ENCODE measurements around the gene SETD2.
"Not testable (repeated sequence)": the region's sequence is repeated elsewhere in the genome, so short reads cannot be mapped to it uniquely, and the experiment has no call there.

DNA sequence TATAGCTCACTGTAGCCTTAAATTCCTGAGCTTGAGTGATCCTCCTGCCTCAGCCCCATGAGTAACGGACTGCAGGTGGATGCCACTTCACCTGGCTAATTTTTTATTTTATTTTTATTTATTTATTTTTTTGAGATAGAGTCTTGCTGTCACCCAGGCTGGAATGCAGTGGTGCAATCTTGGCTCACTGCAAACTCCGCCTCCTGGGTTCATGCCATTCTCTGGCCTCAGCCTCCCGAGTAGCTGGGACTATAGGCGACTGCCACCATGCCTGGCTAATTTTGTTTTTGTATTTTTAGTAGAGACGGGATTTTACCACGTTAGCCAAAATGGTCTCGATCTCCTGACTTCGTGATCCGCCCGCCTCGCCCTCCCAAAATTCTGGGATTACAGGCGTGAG, 16.1 kb upstream of the SETD2 start:
- TF ChIP-seq CTCF (IDR thresholded peaks at IDR 0.05); EZH2 (IDR thresholded peaks at IDR 0.05; ENCODE audit: borderline replicate concordance, insufficient read depth, low read depth, low read length, poor library complexity, severe bottlenecking): not testable (repeated sequence)

All from B cell (primary cell).